ENCODE measurements around the gene C1D.
"Not testable (repeated sequence)": the region's sequence is repeated elsewhere in the genome, so short reads cannot be mapped to it uniquely, and the experiment has no call there.

The C1D gene

DNA sequence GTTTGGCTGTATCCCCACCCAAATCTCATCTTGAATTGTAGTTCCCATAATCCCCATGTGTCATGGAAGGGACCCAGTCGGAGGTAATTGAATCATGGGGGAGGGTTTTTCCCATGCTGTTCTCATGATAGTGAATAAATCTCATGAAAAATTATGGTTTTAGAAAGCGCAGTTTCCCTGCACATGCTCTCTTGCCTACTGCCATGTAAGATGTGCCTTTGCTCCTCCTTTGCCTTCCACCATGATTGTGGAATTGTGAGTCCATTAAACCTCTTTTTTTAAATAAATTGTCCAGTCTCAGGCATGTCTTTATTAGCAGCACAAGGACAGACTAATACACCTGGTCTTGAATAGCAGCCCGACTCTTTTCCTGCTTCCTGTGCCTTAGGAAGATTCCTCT is 68.7 kb downstream of the C1D start:
- not testable (repeated sequence) for H3K9me3 ChIP-seq (ENCODE audit: control insufficient read depth in 5 of 5, low read length in 5 of 5); H3K9ac ChIP-seq (ENCODE audit: low read length in 5 of 5); H3K4me3 ChIP-seq (ENCODE audit: low read depth in 1 of 5, low read length in 5 of 5); H3K27ac ChIP-seq (ENCODE audit: low read depth, low read length); H3K27me3 ChIP-seq (ENCODE audit: control insufficient read depth in 5 of 5, insufficient read depth in 4 of 5, low read length in 5 of 5); H3K36me3 ChIP-seq (ENCODE audit: control insufficient read depth in 5 of 5, insufficient read depth in 5 of 5, low read length in 5 of 5)
- peaks cover 0 to 11% (median 0%) of the 10 kb centered on the region in 5 donors for H3K4me1 ChIP-seq (ENCODE audit: control insufficient read depth in 5 of 5, insufficient read depth in 5 of 5, low read length in 5 of 5)

DNA sequence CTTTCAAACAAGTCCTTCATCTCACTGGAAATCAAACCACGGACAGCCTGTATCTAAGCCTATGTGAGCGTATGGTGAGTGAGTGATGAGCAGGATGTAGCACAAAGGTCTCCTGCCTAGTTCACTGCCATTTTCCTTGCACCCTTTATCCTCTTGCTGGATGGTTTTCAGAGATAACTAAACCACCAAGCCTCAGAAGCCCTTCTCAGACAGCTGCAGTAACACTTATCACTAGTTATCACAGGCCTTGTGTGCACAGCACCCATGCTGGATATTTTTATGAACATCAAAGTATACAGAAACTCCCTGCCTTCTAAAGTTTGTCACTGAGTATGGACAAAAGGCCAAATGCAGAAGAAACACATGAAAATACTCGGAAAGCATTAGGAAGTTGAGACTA is 69.5 kb downstream of the C1D start:
- peaks cover 0 to under 1% (median 0%) of the 10 kb centered on the region in 5 donors for H3K9me3 ChIP-seq (ENCODE audit: control insufficient read depth in 5 of 5, low read length in 5 of 5)
- H3K9ac ChIP-seq (ENCODE audit: low read length in 5 of 5) = no peak overlapping the region
- no peak overlapping the region for H3K27ac ChIP-seq (ENCODE audit: low read depth, low read length)
- no peak overlapping the region for H3K4me3 ChIP-seq (ENCODE audit: low read depth in 1 of 5, low read length in 5 of 5)
- H3K27me3 ChIP-seq (ENCODE audit: control insufficient read depth in 5 of 5, insufficient read depth in 4 of 5, low read length in 5 of 5) = no peaks in the 10 kb centered on the region
- H3K4me1 ChIP-seq (ENCODE audit: control insufficient read depth in 5 of 5, insufficient read depth in 5 of 5, low read length in 5 of 5) = peaks cover 0 to 11% (median 0%) of the 10 kb centered on the region in 5 donors
- H3K36me3 ChIP-seq (ENCODE audit: control insufficient read depth in 5 of 5, insufficient read depth in 5 of 5, low read length in 5 of 5) = no peaks in the 10 kb centered on the region

DNA sequence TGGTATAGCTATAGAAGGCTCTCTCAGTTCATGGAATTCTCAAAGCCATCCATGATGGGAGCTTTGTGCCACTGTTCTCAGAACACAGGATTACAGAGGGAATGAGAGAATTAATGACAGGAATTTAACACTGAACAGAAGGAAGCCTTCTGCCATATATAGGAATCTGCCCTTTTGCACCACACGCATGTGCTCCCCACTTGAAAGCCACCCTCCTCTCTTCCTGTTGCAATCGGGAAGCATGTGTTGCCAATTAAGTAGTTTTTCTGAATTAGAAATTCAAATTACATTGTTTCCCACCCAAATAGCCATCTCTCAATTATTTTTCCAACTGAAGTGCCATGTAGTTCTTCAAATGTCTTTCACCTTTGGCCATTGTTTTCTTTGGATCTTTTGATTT is 71.3 kb downstream of the C1D start:
- H3K27ac ChIP-seq (ENCODE audit: low read depth, low read length) = no peak overlapping the region
- H3K27me3 ChIP-seq (ENCODE audit: control insufficient read depth in 5 of 5, insufficient read depth in 4 of 5, low read length in 5 of 5) = no peaks in the 10 kb centered on the region
- H3K36me3 ChIP-seq (ENCODE audit: control insufficient read depth in 5 of 5, insufficient read depth in 5 of 5, low read length in 5 of 5) = no peaks in the 10 kb centered on the region
- H3K4me1 ChIP-seq (ENCODE audit: control insufficient read depth in 5 of 5, insufficient read depth in 5 of 5, low read length in 5 of 5) = no peaks in the 10 kb centered on the region
- no peak overlapping the region for H3K9ac ChIP-seq (ENCODE audit: low read length in 5 of 5)
- no peak overlapping the region for H3K4me3 ChIP-seq (ENCODE audit: low read depth in 1 of 5, low read length in 5 of 5)
- H3K9me3 ChIP-seq (ENCODE audit: control insufficient read depth in 5 of 5, low read length in 5 of 5) = peaks cover 0 to 2% (median 0%) of the 10 kb centered on the region in 5 donors

Data from subcutaneous abdominal adipose tissue (tissue), 5 donors.